Measurements from ENCODE around the gene RPN1. TPM values are rescaled to one million over a fixed set of nuclear protein-coding genes. Genes with fewer than 3 reads are reported as not detected.

Gene RPN1
- 358 and 389 TPM in 2 replicates for total RNA-seq

GRCh38 chr3:128650096-128651050 lies at the start of gene RPN1:
RPN1 (minus strand) TSS chr3:128650818; CDS start chr3:128650800, 18 bp downstream.

Other genes with a start within 250 kb of the RPN1 start
- gene DNAJB8, start 183.9 kb downstream of the RPN1 start, total RNA-seq: not detected in 2 replicates
- gene GATA2, start 157.6 kb downstream of the RPN1 start, total RNA-seq: 4.7 and 7.6 TPM in 2 replicates
- gene RAB7A, start 75.4 kb upstream of the RPN1 start, total RNA-seq: 51.7 and 57.2 TPM in 2 replicates
- gene ACAD9, start 228.8 kb upstream of the RPN1 start, total RNA-seq: 30.7 and 36.7 TPM in 2 replicates